Measurements from ENCODE around the gene GRIA4. TPM values are rescaled to one million over a fixed set of nuclear protein-coding genes. Genes with fewer than 3 reads are reported as not detected.

The GRIA4 gene
- polyA plus RNA-seq, 1 experiment: not detected

DNA sequence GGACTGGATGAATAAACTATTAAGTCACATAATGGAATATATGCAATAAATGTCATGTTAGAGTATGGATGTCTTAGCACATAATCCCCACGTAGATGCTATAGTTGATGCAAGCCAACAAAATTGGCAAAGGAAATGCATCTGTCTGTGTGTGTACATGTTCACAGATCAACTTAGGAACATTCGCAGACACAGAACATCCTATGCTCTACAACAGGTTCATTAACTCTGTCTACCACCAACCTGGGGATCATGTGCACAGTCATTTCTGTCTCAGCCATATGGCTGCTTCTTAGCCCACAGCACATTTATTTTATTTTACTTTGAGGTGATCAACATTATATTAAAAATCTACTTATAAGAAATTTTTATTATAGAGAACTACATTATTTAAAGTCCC lies 407.2 kb downstream of the GRIA4 start:
- POLR2A ChIA-PET: no interaction called here
- CTCF ChIA-PET: interaction anchor here (0.8 to 1.2 kb wide), 2 partner anchors 11 to 13 kb away, joined by 3 read pairs; no protein-coding TSS in a partner anchor
- H3K27me3 ChIP-seq (ENCODE audit: control insufficient read depth, insufficient read depth, low read length): no peaks in the 10 kb centered on the region

DNA sequence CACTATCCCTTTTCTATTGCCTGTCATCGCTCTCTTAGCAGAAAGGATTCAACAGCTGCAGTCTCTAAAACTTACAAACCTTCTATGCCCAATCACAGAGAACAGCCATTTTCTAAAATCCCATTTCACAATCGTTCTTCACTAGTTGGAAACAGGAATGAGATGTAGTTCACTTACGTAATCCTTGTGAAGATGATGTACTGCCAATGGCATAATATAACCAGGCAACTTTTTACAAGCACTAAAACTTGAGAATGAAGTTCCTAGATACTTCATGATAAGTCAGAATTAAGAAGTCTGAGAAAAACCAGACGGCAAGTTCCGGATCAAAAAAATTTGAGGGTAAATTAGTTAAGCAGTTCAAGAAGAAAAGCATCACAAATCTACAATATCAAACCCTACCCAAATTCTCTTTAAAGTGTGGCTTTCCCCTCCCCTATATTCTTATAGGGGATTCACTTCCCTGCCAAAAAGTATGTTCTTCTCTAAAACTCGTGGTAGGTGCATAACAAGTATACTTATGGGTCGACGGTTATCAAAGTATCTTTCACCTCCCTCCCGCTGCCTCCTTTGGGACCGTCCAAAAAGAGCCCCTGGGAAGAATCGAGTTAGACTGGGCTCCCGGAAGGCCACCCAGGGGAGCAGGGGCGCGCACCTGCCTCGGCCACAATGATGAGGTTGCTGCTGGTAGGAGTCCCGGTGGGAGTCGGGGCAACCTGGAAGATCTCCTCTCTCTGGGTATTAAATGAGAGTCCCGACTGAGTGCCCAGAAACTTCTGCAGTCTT lies 411.5 kb downstream of the GRIA4 start:
- TF ChIP-seq, protein P1, sequence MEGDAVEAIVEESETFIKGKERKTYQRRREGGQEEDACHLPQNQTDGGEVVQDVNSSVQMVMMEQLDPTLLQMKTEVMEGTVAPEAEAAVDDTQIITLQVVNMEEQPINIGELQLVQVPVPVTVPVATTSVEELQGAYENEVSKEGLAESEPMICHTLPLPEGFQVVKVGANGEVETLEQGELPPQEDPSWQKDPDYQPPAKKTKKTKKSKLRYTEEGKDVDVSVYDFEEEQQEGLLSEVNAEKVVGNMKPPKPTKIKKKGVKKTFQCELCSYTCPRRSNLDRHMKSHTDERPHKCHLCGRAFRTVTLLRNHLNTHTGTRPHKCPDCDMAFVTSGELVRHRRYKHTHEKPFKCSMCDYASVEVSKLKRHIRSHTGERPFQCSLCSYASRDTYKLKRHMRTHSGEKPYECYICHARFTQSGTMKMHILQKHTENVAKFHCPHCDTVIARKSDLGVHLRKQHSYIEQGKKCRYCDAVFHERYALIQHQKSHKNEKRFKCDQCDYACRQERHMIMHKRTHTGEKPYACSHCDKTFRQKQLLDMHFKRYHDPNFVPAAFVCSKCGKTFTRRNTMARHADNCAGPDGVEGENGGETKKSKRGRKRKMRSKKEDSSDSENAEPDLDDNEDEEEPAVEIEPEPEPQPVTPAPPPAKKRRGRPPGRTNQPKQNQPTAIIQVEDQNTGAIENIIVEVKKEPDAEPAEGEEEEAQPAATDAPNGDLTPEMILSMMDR (IDR thresholded peaks at IDR 0.05; ENCODE audit: insufficient read depth, low read depth, low read length): no peak
- CTCF ChIA-PET: no interaction called here
- peak; percentile 21 for DNase-seq (ENCODE audit: low read depth)
- no peaks in the 10 kb centered on the region for H3K27me3 ChIP-seq (ENCODE audit: control insufficient read depth, insufficient read depth, low read length)
- H3K36me3 ChIP-seq (ENCODE audit: control insufficient read depth, insufficient read depth, low read length): no peaks in the 10 kb centered on the region
- peak overlapping the region; percentile 72 for H3K4me3 ChIP-seq (ENCODE audit: low read depth, low read length)
- POLR2A ChIA-PET: no interaction called here

More for the DNA sequence above, 407.2 kb downstream of the GRIA4 start:
- H3K4me3 ChIP-seq (ENCODE audit: low read depth, low read length): no peak overlapping the region
- H3K36me3 ChIP-seq (ENCODE audit: control insufficient read depth, insufficient read depth, low read length): no peaks in the 10 kb centered on the region
- DNase-seq (ENCODE audit: low read depth): no peak
- TF ChIP-seq, protein P1 (IDR thresholded peaks at IDR 0.05; ENCODE audit: insufficient read depth, low read depth, low read length): no peak

DNA sequence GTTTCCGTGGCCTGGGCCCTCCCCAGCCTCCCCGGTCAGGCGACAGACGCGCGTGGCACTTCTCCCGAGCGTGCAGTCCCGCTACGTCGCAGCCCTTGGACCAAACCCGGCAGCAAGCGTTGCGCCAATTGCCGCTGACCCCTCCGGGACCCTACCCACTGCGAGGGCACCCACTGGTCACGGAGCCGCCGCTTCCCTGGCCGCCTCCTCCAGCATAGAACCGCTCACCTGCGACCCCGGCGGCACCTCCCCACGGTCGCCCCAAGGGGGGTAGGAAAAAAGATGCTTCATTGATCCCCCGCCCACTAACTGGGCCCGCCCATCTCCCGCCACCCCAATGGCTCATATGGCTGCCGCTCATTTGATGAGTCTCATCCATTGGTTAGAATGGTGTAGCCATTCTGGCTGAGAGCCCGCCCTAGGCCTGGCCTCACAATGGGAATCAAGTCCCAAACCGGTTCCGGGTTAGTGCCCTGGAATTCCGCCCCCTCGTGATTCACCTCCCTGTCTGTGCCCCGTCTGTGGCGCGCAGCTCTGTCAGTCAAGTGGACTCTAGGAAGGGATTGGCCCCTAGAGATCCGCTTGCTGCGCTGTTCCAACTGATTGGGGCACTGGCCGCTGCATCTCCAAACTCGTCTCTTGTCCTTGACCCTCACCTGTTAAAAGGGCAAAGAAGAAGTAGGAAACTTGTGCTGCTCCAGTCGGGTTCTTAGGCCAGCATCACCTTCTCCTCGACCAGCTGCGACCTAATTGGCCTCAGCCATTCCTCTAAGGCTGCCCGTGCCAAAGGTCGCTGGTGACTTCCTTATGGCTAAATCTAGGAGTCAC lies 412.3 kb downstream of the GRIA4 start, which contains the start of gene MSANTD4:
MSANTD4 (minus strand) TSS at position 274 of the 828 bp plus-strand sequence. CDS start 11,323 bp downstream, outside the sequence.
- TF ChIP-seq, protein P1 (IDR thresholded peaks at IDR 0.05; ENCODE audit: insufficient read depth, low read depth, low read length): no peak
- ChIA-PET CTCF (no interaction called here), POLR2A (no interaction called here)
- peak; percentile 96 for DNase-seq (ENCODE audit: low read depth)
- Histone ChIP-seq H3K27me3 (ENCODE audit: control insufficient read depth, insufficient read depth, low read length) (no peaks in the 10 kb centered on the region), H3K4me3 (ENCODE audit: low read depth, low read length) (peak within 1 kb of the TSS; percentile 72), H3K36me3 (ENCODE audit: control insufficient read depth, insufficient read depth, low read length) (no peaks in the 10 kb centered on the region)

DNA sequence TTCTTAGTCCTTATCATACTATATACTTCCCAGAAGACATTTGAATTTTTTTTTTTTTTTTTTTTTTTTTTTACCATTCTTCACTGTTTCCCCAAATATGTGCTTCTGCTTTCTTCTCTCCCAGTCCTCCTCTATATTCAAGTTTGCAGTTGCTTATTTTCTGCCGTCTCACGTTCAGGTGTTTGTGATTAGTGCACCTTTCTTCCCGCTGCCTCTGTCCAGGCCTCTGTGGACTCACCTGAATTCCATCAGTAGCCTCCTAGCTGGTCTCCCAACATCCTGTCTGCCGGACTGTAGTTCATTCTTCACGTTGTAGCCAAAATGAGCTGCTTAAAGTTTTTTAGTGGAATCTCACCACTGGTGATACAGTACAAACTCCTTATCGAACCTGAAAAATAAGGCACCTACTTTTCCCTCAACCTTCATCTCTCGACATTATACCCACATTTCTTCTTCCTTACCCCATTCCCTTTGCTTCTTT lies 413.0 kb downstream of the GRIA4 start:
- no peaks in the 10 kb centered on the region for H3K36me3 ChIP-seq (ENCODE audit: control insufficient read depth, insufficient read depth, low read length)
- ChIA-PET CTCF (no interaction called here), POLR2A (no interaction called here)
- H3K4me3 ChIP-seq (ENCODE audit: low read depth, low read length): peak overlapping the region; percentile 56
- no peaks in the 10 kb centered on the region for H3K27me3 ChIP-seq (ENCODE audit: control insufficient read depth, insufficient read depth, low read length)
- TF ChIP-seq, protein P1 (IDR thresholded peaks at IDR 0.05; ENCODE audit: insufficient read depth, low read depth, low read length): no peak
- DNase-seq (ENCODE audit: low read depth): no peak

DNA sequence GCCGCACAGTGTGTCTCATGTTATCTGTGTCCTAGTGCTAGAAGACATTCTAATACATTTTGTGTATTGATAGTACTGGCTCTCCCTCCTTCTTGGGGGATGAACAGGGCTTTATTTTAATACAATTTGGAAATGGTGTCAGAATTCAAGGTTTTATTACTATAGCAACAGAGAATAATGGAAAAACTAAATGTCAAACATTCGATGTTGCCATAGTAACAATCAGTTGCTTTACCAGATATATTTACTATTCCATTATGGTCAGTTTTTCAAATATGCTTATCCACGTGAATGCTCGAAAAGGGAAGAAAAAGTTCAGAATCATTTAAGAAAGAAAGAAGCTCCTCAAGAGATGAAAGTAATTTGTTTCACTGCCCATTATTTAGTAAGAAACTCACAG lies 420.7 kb downstream of the GRIA4 start:
- Histone ChIP-seq H3K36me3 (ENCODE audit: control insufficient read depth, insufficient read depth, low read length) (no peaks in the 10 kb centered on the region), H3K27me3 (ENCODE audit: control insufficient read depth, insufficient read depth, low read length) (no peaks in the 10 kb centered on the region), H3K4me3 (ENCODE audit: low read depth, low read length) (no peak overlapping the region)
- POLR2A ChIA-PET: no interaction called here
- TF ChIP-seq, protein P1 (IDR thresholded peaks at IDR 0.05; ENCODE audit: insufficient read depth, low read depth, low read length): no peak
- CTCF ChIA-PET: no interaction called here
- no peak for DNase-seq (ENCODE audit: low read depth)
